ENCODE data around the gene EPM2A.

Gene EPM2A

GRCh38 chr6:145623231-145623630 is 112.1 kb downstream of the EPM2A start:
- H3K36me3 Mint-ChIP-seq, result peaks cover 9% of the 10 kb centered on the region
- peaks cover 6% of the 10 kb centered on the region for H3K9me3 Mint-ChIP-seq (ENCODE audit: low read depth)
- no peak overlapping the region for H3K4me3 Mint-ChIP-seq
- H3K27me3 Mint-ChIP-seq, result no peaks in the 10 kb centered on the region
- no peaks in the 10 kb centered on the region for H3K4me1 Mint-ChIP-seq (ENCODE audit: low read depth)
- H3K27ac Mint-ChIP-seq, result no peak overlapping the region

- H3K4me1 Mint-ChIP-seq (ENCODE audit: low read depth), result no peaks in the 10 kb centered on the region
- H3K36me3 Mint-ChIP-seq, result peaks cover 10% of the 10 kb centered on the region
- H3K9me3 Mint-ChIP-seq (ENCODE audit: low read depth), result peaks cover 10% of the 10 kb centered on the region
- H3K27ac Mint-ChIP-seq, result no peak overlapping the region
- no peak overlapping the region for H3K4me3 Mint-ChIP-seq
- no peaks in the 10 kb centered on the region for H3K27me3 Mint-ChIP-seq
Observed at GRCh38 chr6:145621776-145622175, 113.5 kb downstream of the EPM2A start.

GRCh38 chr6:145620088-145620487 is 115.2 kb downstream of the EPM2A start:
- H3K27me3 Mint-ChIP-seq, result no peaks in the 10 kb centered on the region
- H3K4me3 Mint-ChIP-seq, result no peak overlapping the region
- H3K9me3 Mint-ChIP-seq (ENCODE audit: low read depth), result peaks cover 10% of the 10 kb centered on the region
- H3K36me3 Mint-ChIP-seq, result peaks cover 8% of the 10 kb centered on the region
- no peaks in the 10 kb centered on the region for H3K4me1 Mint-ChIP-seq (ENCODE audit: low read depth)
- no peak overlapping the region for H3K27ac Mint-ChIP-seq

- H3K9me3 Mint-ChIP-seq (ENCODE audit: low read depth), result no peaks in the 10 kb centered on the region
- H3K4me3 Mint-ChIP-seq, result no peak overlapping the region
- H3K27me3 Mint-ChIP-seq, result peaks cover 10% of the 10 kb centered on the region
- no peaks in the 10 kb centered on the region for H3K36me3 Mint-ChIP-seq
- H3K27ac Mint-ChIP-seq, result no peak overlapping the region
- H3K4me1 Mint-ChIP-seq (ENCODE audit: low read depth), result no peaks in the 10 kb centered on the region
Observed at GRCh38 chr6:145609521-145609920, 125.8 kb downstream of the EPM2A start.

- H3K36me3 Mint-ChIP-seq, result no peaks in the 10 kb centered on the region
- H3K27ac Mint-ChIP-seq, result no peak overlapping the region
- H3K27me3 Mint-ChIP-seq, result peaks cover 10% of the 10 kb centered on the region
- no peak overlapping the region for H3K4me3 Mint-ChIP-seq
- H3K4me1 Mint-ChIP-seq (ENCODE audit: low read depth), result no peaks in the 10 kb centered on the region
- no peaks in the 10 kb centered on the region for H3K9me3 Mint-ChIP-seq (ENCODE audit: low read depth)
Observed at GRCh38 chr6:145608850-145609249, 126.5 kb downstream of the EPM2A start.

DNA sequence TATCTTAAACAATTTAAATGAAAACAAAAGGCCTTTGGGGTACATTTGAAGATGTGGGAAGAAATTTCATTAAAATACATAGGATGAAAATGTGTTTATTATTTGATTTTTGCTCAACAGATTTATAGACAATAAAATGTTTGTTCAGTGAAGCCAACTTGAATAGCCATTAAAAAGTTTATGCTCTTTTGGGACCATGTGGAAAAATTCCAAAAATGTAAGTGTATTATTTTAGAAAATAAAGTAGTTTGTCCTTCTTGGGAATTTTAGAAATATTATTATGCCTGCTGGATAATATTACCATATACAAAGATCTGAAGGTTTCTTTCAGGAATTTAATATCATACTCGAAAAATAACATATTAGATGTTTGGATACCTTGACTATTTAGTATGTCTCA is 131.3 kb downstream of the EPM2A start:
- H3K4me1 Mint-ChIP-seq (ENCODE audit: low read depth), result no peaks in the 10 kb centered on the region
- no peak overlapping the region for H3K4me3 Mint-ChIP-seq
- no peaks in the 10 kb centered on the region for H3K36me3 Mint-ChIP-seq
- H3K9me3 Mint-ChIP-seq (ENCODE audit: low read depth), result no peaks in the 10 kb centered on the region
- H3K27me3 Mint-ChIP-seq, result peaks cover 12% of the 10 kb centered on the region
- H3K27ac Mint-ChIP-seq, result no peak overlapping the region

GRCh38 chr6:145603424-145603833 is 131.9 kb downstream of the EPM2A start:
- Mint-ChIP-seq H3K9me3 (ENCODE audit: low read depth) (no peaks in the 10 kb centered on the region), H3K4me3 (no peak overlapping the region), H3K27ac (no peak overlapping the region), H3K36me3 (no peaks in the 10 kb centered on the region), H3K4me1 (ENCODE audit: low read depth) (no peaks in the 10 kb centered on the region), H3K27me3 (peaks cover 12% of the 10 kb centered on the region)

DNA sequence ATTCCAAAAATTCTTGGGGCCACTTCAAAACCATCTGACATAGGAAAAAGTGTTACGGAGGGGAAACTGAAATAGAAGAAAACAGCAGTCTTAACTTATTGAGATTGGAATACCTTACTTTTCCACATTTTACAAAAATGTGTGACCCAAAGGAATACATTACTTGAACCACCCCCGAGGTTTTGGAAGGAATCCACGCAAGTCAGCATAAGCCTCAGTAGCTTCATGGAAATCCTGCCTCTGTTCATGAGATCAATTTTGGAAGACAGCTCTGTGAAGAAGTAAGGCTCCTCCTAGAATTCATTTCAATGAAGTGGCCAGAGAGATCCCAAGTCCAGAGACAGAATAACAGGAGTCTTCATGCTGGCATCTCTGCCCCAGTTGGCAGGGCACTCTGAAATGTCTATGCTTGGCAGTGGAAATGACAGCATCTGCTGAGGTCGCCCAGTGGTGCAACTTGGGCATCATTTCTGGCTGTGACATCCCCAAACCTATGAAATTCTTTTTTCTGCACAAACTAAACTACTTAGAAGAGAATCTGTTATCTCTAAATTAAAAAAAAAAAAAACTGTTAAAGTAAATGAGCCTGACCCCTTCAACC is 132.5 kb downstream of the EPM2A start:
- no peaks in the 10 kb centered on the region for H3K4me1 Mint-ChIP-seq (ENCODE audit: low read depth)
- H3K9me3 Mint-ChIP-seq (ENCODE audit: low read depth), result no peaks in the 10 kb centered on the region
- no peak overlapping the region for H3K27ac Mint-ChIP-seq
- peaks cover 12% of the 10 kb centered on the region for H3K27me3 Mint-ChIP-seq
- no peak overlapping the region for H3K4me3 Mint-ChIP-seq
- no peaks in the 10 kb centered on the region for H3K36me3 Mint-ChIP-seq

GRCh38 chr6:145601397-145601796 is 133.9 kb downstream of the EPM2A start:
- no peaks in the 10 kb centered on the region for H3K4me1 Mint-ChIP-seq (ENCODE audit: low read depth)
- H3K27me3 Mint-ChIP-seq, result peaks cover 7% of the 10 kb centered on the region
- H3K36me3 Mint-ChIP-seq, result no peaks in the 10 kb centered on the region
- H3K4me3 Mint-ChIP-seq, result no peak overlapping the region
- no peak overlapping the region for H3K27ac Mint-ChIP-seq
- no peaks in the 10 kb centered on the region for H3K9me3 Mint-ChIP-seq (ENCODE audit: low read depth)

GRCh38 chr6:145600299-145600698 is 135.0 kb downstream of the EPM2A start:
- H3K4me1 Mint-ChIP-seq (ENCODE audit: low read depth), result no peaks in the 10 kb centered on the region
- H3K4me3 Mint-ChIP-seq, result no peak overlapping the region
- H3K9me3 Mint-ChIP-seq (ENCODE audit: low read depth), result no peaks in the 10 kb centered on the region
- H3K27ac Mint-ChIP-seq, result no peak overlapping the region
- H3K27me3 Mint-ChIP-seq, result peaks cover 7% of the 10 kb centered on the region
- H3K36me3 Mint-ChIP-seq, result no peaks in the 10 kb centered on the region

DNA sequence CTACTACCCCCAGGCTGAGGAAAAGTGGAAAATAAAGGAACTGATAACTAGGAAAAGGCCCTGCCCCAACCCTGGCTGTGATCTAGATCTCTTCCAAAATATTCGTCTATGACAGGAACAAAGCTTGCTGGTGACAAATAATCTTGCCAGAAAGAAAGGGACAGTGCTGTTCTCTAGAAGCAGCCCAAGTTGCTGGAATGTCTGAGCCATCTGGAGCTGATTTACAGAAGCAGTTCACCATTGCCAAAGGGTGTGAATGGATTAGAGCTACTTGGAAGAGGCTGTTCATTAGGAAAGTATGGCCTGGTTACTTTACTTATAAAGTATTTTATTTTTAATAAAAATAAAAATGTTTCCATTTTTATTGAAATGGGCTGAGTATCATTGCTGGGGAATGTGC is 146.3 kb downstream of the EPM2A start:
- Mint-ChIP-seq H3K27ac (no peak overlapping the region), H3K9me3 (ENCODE audit: low read depth) (no peaks in the 10 kb centered on the region), H3K27me3 (peaks cover 7% of the 10 kb centered on the region), H3K4me3 (no peak overlapping the region), H3K36me3 (no peaks in the 10 kb centered on the region), H3K4me1 (ENCODE audit: low read depth) (no peaks in the 10 kb centered on the region)

DNA sequence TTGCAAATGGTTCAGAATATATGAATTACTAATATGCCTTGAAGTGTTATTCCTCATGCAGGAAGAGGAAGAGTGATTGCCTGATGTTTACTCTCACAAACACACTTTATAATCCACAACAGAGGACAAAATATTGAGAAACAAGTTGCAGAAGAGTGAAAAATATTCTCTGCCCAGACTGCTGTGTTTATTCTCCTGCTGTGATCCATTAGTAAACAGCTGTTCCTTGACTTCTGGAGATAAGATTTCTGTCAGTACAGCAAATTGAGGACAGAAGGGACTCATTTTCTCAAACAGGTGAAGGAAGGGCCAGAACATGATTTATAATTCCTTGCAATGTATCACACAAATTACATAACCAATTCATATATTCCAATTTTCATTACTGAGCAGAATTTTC is 148.0 kb downstream of the EPM2A start:
- Mint-ChIP-seq H3K27ac (no peak overlapping the region), H3K4me1 (ENCODE audit: low read depth) (no peaks in the 10 kb centered on the region), H3K9me3 (ENCODE audit: low read depth) (no peaks in the 10 kb centered on the region), H3K4me3 (no peak overlapping the region), H3K36me3 (no peaks in the 10 kb centered on the region), H3K27me3 (peaks cover 7% of the 10 kb centered on the region)

DNA sequence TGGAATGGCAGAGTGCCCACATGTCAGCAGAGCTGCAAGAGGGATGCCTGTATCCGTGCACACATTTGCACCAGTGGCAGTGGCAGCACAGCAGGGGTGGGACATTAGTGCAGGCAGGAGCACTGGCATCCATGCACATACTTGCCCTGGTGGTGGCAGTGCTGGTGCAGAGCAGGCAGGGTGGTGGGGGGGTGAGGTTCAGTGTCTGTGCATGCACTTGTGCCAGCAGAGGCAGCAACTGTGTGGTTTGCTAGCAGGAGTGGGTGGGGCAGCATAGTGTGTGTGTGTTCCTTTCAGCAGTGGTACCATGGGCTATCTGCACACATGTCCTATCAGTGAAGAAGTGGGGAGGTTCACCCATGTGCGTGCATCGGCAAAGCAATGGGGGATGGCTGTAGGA is 151.6 kb downstream of the EPM2A start:
- H3K27ac Mint-ChIP-seq, result no peak overlapping the region
- H3K27me3 Mint-ChIP-seq, result peaks cover 7% of the 10 kb centered on the region
- H3K9me3 Mint-ChIP-seq (ENCODE audit: low read depth), result peaks cover 3% of the 10 kb centered on the region
- H3K4me3 Mint-ChIP-seq, result no peak overlapping the region
- H3K36me3 Mint-ChIP-seq, result no peaks in the 10 kb centered on the region
- no peaks in the 10 kb centered on the region for H3K4me1 Mint-ChIP-seq (ENCODE audit: low read depth)

Measured in activated naive CD8-positive, alpha-beta T cell (primary cell).